Hypothalamus (tissue), 51 donors: ENCODE results near the gene RPTOR.
A peak's percentile ranks its signal among the peaks of the same experiment; 100 is the strongest.
"Not testable (repeated sequence)": the region's sequence is repeated elsewhere in the genome, so short reads cannot be mapped to it uniquely, and the experiment has no call there.

ENCODE experiments used
- DNase-seq, 51 donors: peaks; one replicate each; lab custom pipeline; 2025; lab: John Stamatoyannopoulos, UW

The RPTOR gene

GRCh38 chr17:80537386-80537785 lies 7.3 kb upstream of the RPTOR start:
- not testable (repeated sequence) for DNase-seq

GRCh38 chr17:80538484-80538883 lies 6.2 kb upstream of the RPTOR start:
- no peak for DNase-seq

GRCh38 chr17:80539022-80539641 lies 5.5 kb upstream of the RPTOR start:
- peak in 2 of 51 donors; percentile 2 to 6 for DNase-seq

GRCh38 chr17:80545499-80545826 lies 825 bp downstream of the RPTOR start:
- no peak for DNase-seq

GRCh38 chr17:80546267-80546666 lies 1.6 kb downstream of the RPTOR start:
- DNase-seq: no peak

GRCh38 chr17:80552523-80552922 lies 7.9 kb downstream of the RPTOR start:
- DNase-seq: no peak

- no peak for DNase-seq
These were observed 10.6 kb downstream of the RPTOR start for GRCh38 chr17:80555266-80555665.

GRCh38 chr17:80558046-80558445 lies 13.4 kb downstream of the RPTOR start:
- DNase-seq: no peak

- no peak for DNase-seq
These were observed 15.2 kb downstream of the RPTOR start for GRCh38 chr17:80559825-80560251.

- DNase-seq: no peak
These were observed 17.0 kb downstream of the RPTOR start for GRCh38 chr17:80561541-80562114.

GRCh38 chr17:80564545-80564944 lies 19.9 kb downstream of the RPTOR start:
- DNase-seq: no peak

GRCh38 chr17:80565343-80566053 lies 20.9 kb downstream of the RPTOR start:
- no peak for DNase-seq

GRCh38 chr17:80566054-80566400 lies 21.4 kb downstream of the RPTOR start:
- DNase-seq: no peak

- no peak for DNase-seq
These were observed 23.6 kb downstream of the RPTOR start for GRCh38 chr17:80568246-80568645.

GRCh38 chr17:80569924-80570323 lies 25.3 kb downstream of the RPTOR start:
- no peak for DNase-seq

GRCh38 chr17:80573701-80574100 lies 29.1 kb downstream of the RPTOR start:
- no peak for DNase-seq

- no peak for DNase-seq
These were observed 29.9 kb downstream of the RPTOR start for GRCh38 chr17:80574496-80574895.

GRCh38 chr17:80575057-80575875 lies 30.6 kb downstream of the RPTOR start:
- DNase-seq: peak in 28 of 51 donors; percentile 3 to 64 (median 22)

GRCh38 chr17:80577876-80578570 lies 33.4 kb downstream of the RPTOR start:
- no peak for DNase-seq

- not testable (repeated sequence) for DNase-seq
These were observed 34.2 kb downstream of the RPTOR start for GRCh38 chr17:80578668-80579388.
